GM12891 (cell line): Measurements from ENCODE around the gene KY.

ENCODE experiments used
- POLR2A ChIP-seq: IDR thresholded peaks from 2 replicates; pipeline ENCODE4 v1.6.1; 2011; ENCODE audit warnings: low read depth, low read length, control low read depth
- POLR2AphosphoS5 ChIP-seq: IDR thresholded peaks from 2 replicates; pipeline ENCODE4 v1.6.1; 2011; ENCODE audit warnings: low read depth, low read length, control low read depth
- POU2F2 ChIP-seq: IDR thresholded peaks from 2 replicates; pipeline ENCODE4 v1.6.1; 2011; ENCODE audit warnings: low read depth, mild to moderate bottlenecking, control low read depth, low read length, moderate library complexity
- SPI1 ChIP-seq: IDR thresholded peaks from 2 replicates; pipeline ENCODE4 v1.6.1; 2011; ENCODE audit warnings: low read depth, low read length, control low read depth

- no peak for TF ChIP-seq POLR2A
- no peak for TF ChIP-seq POLR2AphosphoS5
- no peak for TF ChIP-seq SPI1
- TF ChIP-seq POU2F2: no peak
Measured at GRCh38 chr3:134597390-134597970, 53.3 kb downstream of the KY start.
